Mucosa of descending colon (tissue), 3 donors: Measurements from ENCODE around the gene HUNK. TPM values are rescaled to one million over a fixed set of nuclear protein-coding genes. Genes with fewer than 3 reads are reported as not detected.

Source experiments
- ATAC-seq: fragments of 200-7000 bp; cut with Tn5 transposase; one replicate; pipeline ENCODE4 v1.9.1; 2020; ENCODE audit warnings: mild to moderate bottlenecking, moderate library complexity
- DNase-seq, 3 donors: peaks; one replicate each; pipeline ENCODE4 v3.0.0-alpha.2; 2020
- H3K36me3 ChIP-seq: fragments of 200-600 bp; one replicate; pipeline ENCODE4 v1.8.0; 2021; ENCODE audit warnings: low read depth, mild to moderate bottlenecking
- H3K4me1 ChIP-seq: fragments of 200-600 bp; one replicate; pipeline ENCODE4 v1.8.0; 2021; ENCODE audit warnings: low read depth, mild to moderate bottlenecking
- H3K4me3 ChIP-seq: fragments of 200-600 bp; one replicate; pipeline ENCODE4 v1.8.0; 2021; ENCODE audit warnings: mild to moderate bottlenecking
- H3K9me3 ChIP-seq: fragments of 200-600 bp; one replicate; pipeline ENCODE4 v1.8.0; 2021; ENCODE audit warnings: mild to moderate bottlenecking
- CTCF ChIP-seq: fragments of 200-600 bp; IDR thresholded peaks from one replicate; pipeline ENCODE4 v1.8.0; 2022; ENCODE audit warnings: antibody characterized with exemption, mild to moderate bottlenecking
- intact Hi-C, 2 donors: fragments of 100-400 bp; cut with DNase I in 1 of 2; cut with micrococcal nuclease in 1 of 2; formaldehyde crosslinking; loops; one replicate each; pipeline versions ENCODE4 v1.11.0 to v1.11.1; 2022; cut with DNase I, micrococcal nuclease
- total RNA-seq, 3 donors: library from RNA; stranded (reverse); fragmentation: NEBNext Ultra II Directional in 2 of 3; extraction: Animal tissue kit (Norgen Biotek cat#: 25700) in 2 of 3; gene quantifications; one replicate each; pipeline versions ENCODE4 v1.2.1 to v1.2.4, GENCODE V29; 2021 to 2023
- donor health status: DM: no; HTN: no; CAD: no; lungs with moderate emphysema.
- donor health status: DM: no; HTN: no; CAD: no.
- donor health status: DM: no; HTN: yes; CAD: no.

The HUNK gene
- total RNA-seq, 3 donors from 2014 or later = 3.8 to 12.3 (median 11.0) TPM

- DNase-seq (no peak), ATAC-seq (no peak)
- H3K36me3 ChIP-seq = no peaks in the 10 kb centered on the region
- no peaks in the 10 kb centered on the region for H3K9me3 ChIP-seq
- H3K4me3 ChIP-seq = no peak overlapping the region
- no peak for TF ChIP-seq CTCF
- no peaks in the 10 kb centered on the region for H3K4me1 ChIP-seq
- intact Hi-C loops = no loop called here
Observed at GRCh38 chr21:31988492-31989290, 115.9 kb downstream of the HUNK start.

DNA sequence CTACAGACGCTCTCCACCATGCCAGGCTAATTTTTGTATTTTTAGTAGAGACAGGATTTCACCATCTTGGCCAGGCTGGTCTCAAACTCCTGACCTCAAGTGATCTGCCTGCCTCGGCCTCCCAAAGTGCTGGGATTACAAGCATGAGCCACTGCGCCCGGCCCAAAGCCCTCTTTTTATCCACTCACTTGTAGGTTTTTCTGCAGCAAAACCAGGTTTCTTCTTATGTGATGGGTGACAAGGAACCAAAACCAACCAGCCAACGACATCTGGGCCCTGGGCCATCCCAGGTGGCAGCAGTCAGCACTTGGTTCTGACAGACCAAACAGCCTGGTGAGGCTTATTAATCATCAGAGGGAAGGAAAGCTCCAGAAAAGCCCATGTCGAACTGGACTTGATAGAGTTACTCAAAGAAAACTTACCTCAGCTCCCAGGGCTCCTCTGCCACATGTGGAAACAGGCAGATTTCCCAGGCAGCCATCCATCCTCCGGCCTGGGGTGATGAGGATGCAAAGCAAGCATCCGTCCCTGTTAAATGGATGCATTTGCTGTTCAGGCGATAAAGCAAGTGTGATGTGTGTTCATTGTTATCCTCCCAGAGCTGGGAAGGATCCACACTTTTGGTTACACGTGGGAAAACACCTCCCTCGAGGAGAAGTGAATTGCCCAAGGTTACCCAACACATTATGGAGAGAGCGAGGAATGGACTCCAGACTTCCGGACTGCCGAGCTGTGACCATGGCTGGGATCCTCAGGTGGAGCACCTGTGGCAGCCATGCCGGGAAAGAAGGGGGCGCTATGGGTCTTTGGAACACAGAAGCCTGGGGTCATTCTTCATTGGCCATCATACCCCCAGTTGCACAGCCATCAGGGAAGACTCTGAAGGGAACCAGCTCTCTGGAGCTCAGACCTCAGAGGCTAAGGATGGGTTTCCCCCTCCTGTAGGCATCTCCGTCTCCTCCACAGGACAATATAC is 118.8 kb downstream of the HUNK start:
- TF ChIP-seq CTCF = no peak
- intact Hi-C loops = no loop called here
- DNase-seq (no peak), ATAC-seq (no peak)
- H3K36me3 ChIP-seq = no peaks in the 10 kb centered on the region
- H3K9me3 ChIP-seq = no peaks in the 10 kb centered on the region
- H3K4me1 ChIP-seq = no peaks in the 10 kb centered on the region
- no peak overlapping the region for H3K4me3 ChIP-seq

- ATAC-seq = no peak
- intact Hi-C loops = no loop called here
- no peaks in the 10 kb centered on the region for H3K9me3 ChIP-seq
Observed at GRCh38 chr21:31992391-31992790, 119.6 kb downstream of the HUNK start.

DNA sequence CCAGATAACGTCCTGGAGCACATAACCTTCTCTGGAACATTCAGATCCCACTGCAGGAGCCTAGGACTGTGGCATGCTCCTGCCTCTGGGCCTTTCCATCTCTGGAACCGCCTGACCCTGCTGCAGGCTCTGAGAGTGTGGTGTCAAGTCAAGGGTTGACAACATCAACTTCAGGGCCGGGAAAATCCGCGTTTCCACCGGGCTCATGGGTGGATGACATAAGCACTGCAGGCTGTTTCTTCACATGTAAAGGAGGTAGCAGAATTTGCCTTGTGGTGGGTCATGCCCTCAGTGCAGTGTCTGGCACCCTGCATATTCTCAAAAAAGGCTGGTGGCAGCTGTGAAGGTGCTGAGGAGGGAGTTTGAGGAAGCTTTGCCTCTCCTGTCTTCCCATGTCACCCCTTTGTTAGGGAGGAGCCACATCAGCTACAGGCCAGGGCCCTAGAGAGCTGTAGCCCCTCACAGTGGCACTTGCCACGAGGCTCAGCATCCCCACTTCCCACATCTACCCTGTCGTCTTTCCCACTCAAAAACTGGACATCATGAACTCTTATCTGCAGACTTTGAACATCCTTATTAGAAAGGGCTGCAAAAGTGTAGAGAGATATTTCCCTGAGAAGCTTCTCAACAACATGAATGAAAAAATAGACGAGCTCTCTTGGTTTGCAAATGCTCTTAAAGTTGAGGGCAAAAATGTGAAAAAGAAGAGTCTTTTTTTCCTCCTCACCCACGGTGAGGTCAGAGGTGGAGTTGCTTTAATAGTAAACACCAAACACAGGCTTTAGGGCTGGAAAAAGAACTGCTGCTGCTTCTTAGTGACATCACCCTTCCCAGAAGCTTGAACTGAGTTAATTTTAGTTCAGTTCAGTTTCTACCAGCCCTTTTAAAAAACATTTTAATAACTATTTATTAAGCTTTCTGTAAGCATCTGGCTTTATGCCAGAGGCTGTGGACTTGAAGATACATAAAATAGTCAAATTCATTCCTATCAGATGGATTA is 121.3 kb downstream of the HUNK start:
- Histone ChIP-seq H3K4me3 (no peak overlapping the region), H3K4me1 (no peaks in the 10 kb centered on the region), H3K9me3 (no peaks in the 10 kb centered on the region), H3K36me3 (no peaks in the 10 kb centered on the region)
- intact Hi-C loops = no loop called here
- ATAC-seq (no peak), DNase-seq (no peak)
- TF ChIP-seq CTCF = no peak

More at GRCh38 chr21:31992391-31992790, 119.6 kb downstream of the HUNK start:
- Histone ChIP-seq H3K4me1 (no peaks in the 10 kb centered on the region), H3K36me3 (no peaks in the 10 kb centered on the region), H3K4me3 (no peak overlapping the region)
- DNase-seq = no peak
- no peak for TF ChIP-seq CTCF

GRCh38 chr21:31997191-31997590 is 124.4 kb downstream of the HUNK start:
- Histone ChIP-seq H3K4me1 (no peaks in the 10 kb centered on the region), H3K36me3 (no peaks in the 10 kb centered on the region), H3K9me3 (no peaks in the 10 kb centered on the region), H3K4me3 (no peak overlapping the region)
- DNase-seq (no peak), ATAC-seq (no peak)
- TF ChIP-seq CTCF = no peak
- intact Hi-C loops = no loop called here
